Ishikawa (cell line): ENCODE data around the gene CACNA1C.

ENCODE experiments used
- CEBPB ChIP-seq: IDR thresholded peaks from 2 replicates; pipeline ENCODE4 v1.6.1; 2012
- CREB1 ChIP-seq: IDR thresholded peaks from 2 replicates; pipeline ENCODE4 v1.6.1; 2012; ENCODE audit warnings: low read depth
- EGR1 ChIP-seq: IDR thresholded peaks from 2 replicates; pipeline ENCODE4 v1.6.1; 2012
- EP300 ChIP-seq: IDR thresholded peaks from 2 replicates; pipeline ENCODE4 v1.6.1; 2012; ENCODE audit warnings: borderline replicate concordance
- FOXM1 ChIP-seq: IDR thresholded peaks from 2 replicates; pipeline ENCODE4 v1.6.1; 2012; ENCODE audit warnings: low read depth, borderline replicate concordance
- MAX ChIP-seq: IDR thresholded peaks from 2 replicates; pipeline ENCODE4 v1.6.1; 2012
- NFIC ChIP-seq: IDR thresholded peaks from 2 replicates; pipeline ENCODE4 v1.6.1; 2012
- RAD21 ChIP-seq: IDR thresholded peaks from 2 replicates; pipeline ENCODE4 v1.6.1; 2012; ENCODE audit warnings: low read depth
- REST ChIP-seq: IDR thresholded peaks from 2 replicates; pipeline ENCODE4 v1.6.1; 2012; ENCODE audit warnings: low read depth, mild to moderate bottlenecking
- TAF1 ChIP-seq: IDR thresholded peaks from 2 replicates; pipeline ENCODE4 v1.6.1; 2012; ENCODE audit warnings: low read depth, mild to moderate bottlenecking
- TCF12 ChIP-seq: IDR thresholded peaks from 2 replicates; pipeline ENCODE4 v1.6.1; 2012; ENCODE audit warnings: low read depth
- TEAD4 ChIP-seq: IDR thresholded peaks from 2 replicates; pipeline ENCODE4 v1.6.1; 2012
- USF1 ChIP-seq: IDR thresholded peaks from 2 replicates; pipeline ENCODE4 v1.6.1; 2012
- YY1 ChIP-seq: IDR thresholded peaks from 2 replicates; pipeline ENCODE4 v1.6.1; 2012; ENCODE audit warnings: low read depth

GRCh38 chr12:2410496-2410895 is 357.7 kb downstream of the CACNA1C start:
- TF ChIP-seq EP300 (no peak), MAX (no peak), YY1 (no peak), REST (no peak), NFIC (no peak), EGR1 (no peak), TAF1 (no peak), USF1 (no peak), CEBPB (no peak), RAD21 (no peak), FOXM1 (no peak), TCF12 (no peak), TEAD4 (no peak), CREB1 (no peak)
